ENCODE measurements around the gene PACRG.

PACRG gene

GRCh38 chr6:162798546-162799266 is 70.9 kb downstream of the PACRG start:
- DNase-seq: no peak

GRCh38 chr6:162814426-162814973 is 86.7 kb downstream of the PACRG start:
- no peak for DNase-seq

GRCh38 chr6:162817196-162817595 is 89.4 kb downstream of the PACRG start:
- no peak for DNase-seq

- no peak for DNase-seq
Observed at GRCh38 chr6:162819284-162819683, 91.5 kb downstream of the PACRG start.

- DNase-seq: no peak
Observed at GRCh38 chr6:162821102-162821501, 93.3 kb downstream of the PACRG start.

- DNase-seq: no peak
Observed at GRCh38 chr6:162825597-162825996, 97.8 kb downstream of the PACRG start.

- no peak for DNase-seq
Observed at GRCh38 chr6:162829013-162829742, 101.4 kb downstream of the PACRG start.

- no peak for DNase-seq
Observed at GRCh38 chr6:162833776-162834175, 106.0 kb downstream of the PACRG start.

GRCh38 chr6:162845972-162846371 is 118.2 kb downstream of the PACRG start:
- no peak for DNase-seq

- no peak for DNase-seq
Observed at GRCh38 chr6:162846723-162847122, 118.9 kb downstream of the PACRG start.

- no peak for DNase-seq
Observed at GRCh38 chr6:162849269-162849668, 121.5 kb downstream of the PACRG start.

- DNase-seq: no peak
Observed at GRCh38 chr6:162852192-162852591, 124.4 kb downstream of the PACRG start.

GRCh38 chr6:162852840-162853577 is 125.2 kb downstream of the PACRG start:
- DNase-seq: no peak

- no peak for DNase-seq
Observed at GRCh38 chr6:162854228-162854627, 126.5 kb downstream of the PACRG start.

- no peak for DNase-seq
Observed at GRCh38 chr6:162854734-162855191, 127.0 kb downstream of the PACRG start.

- no peak for DNase-seq
Observed at GRCh38 chr6:162856885-162857284, 129.1 kb downstream of the PACRG start.

- DNase-seq: no peak
Observed at GRCh38 chr6:162857326-162857725, 129.6 kb downstream of the PACRG start.

GRCh38 chr6:162862462-162862861 is 134.7 kb downstream of the PACRG start:
- no peak for DNase-seq

- DNase-seq: no peak
Observed at GRCh38 chr6:162862941-162863340, 135.2 kb downstream of the PACRG start.

GRCh38 chr6:162863821-162864220 is 136.0 kb downstream of the PACRG start:
- no peak for DNase-seq

GRCh38 chr6:162864911-162865310 is 137.1 kb downstream of the PACRG start:
- DNase-seq: no peak

- DNase-seq: no peak
Observed at GRCh38 chr6:162866656-162867055, 138.9 kb downstream of the PACRG start.

- DNase-seq: no peak
Observed at GRCh38 chr6:162868397-162868796, 140.6 kb downstream of the PACRG start.

Data from NCI-H1048 (cell line).